ENCODE data around the gene ABHD17C. TPM values are rescaled to one million over a fixed set of nuclear protein-coding genes. Genes with fewer than 3 reads are reported as not detected.

ABHD17C gene
- total and polyA plus RNA-seq, 2 of the 8 experiments (the other 6 are each of a cell fraction or from before 2014, with no cell fraction given): 20.2 to 29.8 TPM

- no peak overlapping the region for H3K4me2 ChIP-seq (ENCODE audit: insufficient read depth in 1 of 2, low read depth in 2 of 2, low read length in 2 of 2)
- no peak overlapping the region for H3K9ac ChIP-seq (replicated peaks in 1 of 4; ENCODE audit: extremely low read depth in 1 of 4, low read depth in 3 of 4, low read length in 3 of 4)
Measured at GRCh38 chr15:80776420-80777045, 81.4 kb downstream of the ABHD17C start.

More at GRCh38 chr15:80776420-80777045, 81.4 kb downstream of the ABHD17C start:
- H2AK5ac ChIP-seq (ENCODE audit: low read depth, low read length): no peak overlapping the region
- H4K8ac ChIP-seq (ENCODE audit: extremely low read depth, insufficient read depth, low read length): no peak overlapping the region
- ChIA-PET CTCF (ENCODE audit: partially characterized antibody) (interaction anchor here (0.6 to 8.3 kb wide), 84 partner anchors 10 to 467 kb away, joined by 3 to 133 read pairs (median 4); partner anchors contain the start of gene ABHD17C), POLR2A (ENCODE audit: partially characterized antibody) (no interaction called here)
- H3K23ac ChIP-seq (ENCODE audit: insufficient read length): no peak overlapping the region
- H3K9me3 ChIP-seq (ENCODE audit: insufficient read depth in 2 of 2, low read depth in 1 of 2, low read length in 1 of 2): no peaks in the 10 kb centered on the region
- H3K14ac ChIP-seq (ENCODE audit: insufficient read length): no peak overlapping the region
- TF ChIP-seq JUND (IDR thresholded peaks at IDR 0.05; ENCODE audit: low read length) (no peak), SP2 (IDR thresholded peaks at IDR 0.05; ENCODE audit: low read length) (no peak), RAD21 (IDR thresholded peaks at IDR 0.05 in 1 of 2, conservative IDR thresholded peaks at IDR 0.05 in 1 of 2; ENCODE audit: low read depth in 2 of 2, low read length in 2 of 2) (peak; percentile 93), TEAD4 (IDR thresholded peaks at IDR 0.05; ENCODE audit: low read depth, low read length) (0 out of 2 replicates have a peak, but pooled peaks have one; percentile 29), NANOG (IDR thresholded peaks at IDR 0.05; ENCODE audit: insufficient read depth, low read depth, low read length, poor library complexity, severe bottlenecking) (no peak), CTCF (IDR thresholded peaks at IDR 0.05; ENCODE audit: control extremely low read depth in 1 of 3, insufficient read depth in 1 of 3, low read depth in 1 of 3, low read length in 3 of 3) (peak; percentile 76 to 89 (median 88))
- no peak overlapping the region for H3K27ac ChIP-seq (ENCODE audit: low read depth, low read length)
- DNase-seq (ENCODE audit: low read depth in 1 of 2, low spot score in 2 of 2): peak; percentile 36 to 83
- H3K79me2 ChIP-seq (ENCODE audit: control insufficient read depth in 1 of 2, insufficient read depth in 2 of 2, low read length in 2 of 2): no peaks in the 10 kb centered on the region
- peaks cover 0 to 5% of the 10 kb centered on the region in 2 experiments for H4K20me1 ChIP-seq (replicated peaks in 1 of 2; ENCODE audit: control insufficient read depth in 1 of 2, insufficient read depth in 2 of 2, low read length in 2 of 2)
- H2BK20ac ChIP-seq (ENCODE audit: low read length): no peak overlapping the region
- H3K4ac ChIP-seq (replicated peaks; ENCODE audit: insufficient read length, low read depth, low read length): peak overlapping the region; percentile 14
- no peak overlapping the region for H2BK15ac ChIP-seq (ENCODE audit: low read length)
- H3K36me3 ChIP-seq (ENCODE audit: control insufficient read depth in 2 of 4, insufficient read depth in 4 of 4, low read length in 3 of 4): no peaks in the 10 kb centered on the region
- H3K4me1 ChIP-seq (replicated peaks in 1 of 4; ENCODE audit: control insufficient read depth in 3 of 4, insufficient read depth in 4 of 4, low read length in 3 of 4): peaks cover 0 to 7% (median 4%) of the 10 kb centered on the region in 4 experiments; a peak in 5 of 7 replicates
- FAIRE-seq: peak; percentile 93
- H2AFZ ChIP-seq (ENCODE audit: low read length): peak overlapping the region; percentile 94; the same call in 1 of the 2 replicates
- H4K5ac ChIP-seq (ENCODE audit: insufficient read length, low read depth, low read length): no peak overlapping the region
- no peak overlapping the region for H2BK5ac ChIP-seq (ENCODE audit: low read depth, low read length)
- H3K56ac ChIP-seq (replicated peaks; ENCODE audit: insufficient read length, low read depth, low read length): no peak overlapping the region
- peaks cover 15% of the 10 kb centered on the region for H3K23me2 ChIP-seq (ENCODE audit: low read depth, low read length)
- H4K91ac ChIP-seq (replicated peaks; ENCODE audit: insufficient read length, low read length): no peak overlapping the region
- no peak overlapping the region for H3K18ac ChIP-seq (ENCODE audit: extremely low read depth, low read length)
- H3K27me3 ChIP-seq (replicated peaks in 1 of 4; ENCODE audit: control insufficient read depth in 3 of 4, extremely low read depth in 1 of 4, insufficient read depth in 3 of 4, low read length in 3 of 4): peaks cover 4 to 40% (median 33%) of the 10 kb centered on the region in 4 experiments
- no peak overlapping the region for H2BK120ac ChIP-seq (replicated peaks; ENCODE audit: low read depth, low read length)
- 27% methylated on average over 5 of the region's 5 CpGs; no CpG with 5 or more reads in 1 of the 2 experiments for WGBS, 2 experiments (ENCODE audit: extremely low coverage in 1 of 2, insufficient coverage in 1 of 2, insufficient read length in 1 of 2, insufficient replicate concordance in 2 of 2, low coverage in 1 of 2, low lambda C conversion rate in 2 of 2, missing lambda C conversion rate in 1 of 2)
- no peak overlapping the region for H3K4me3 ChIP-seq (ENCODE audit: extremely low read depth in 1 of 4, insufficient read depth in 2 of 4, low read depth in 3 of 4, low read length in 4 of 4)
- H3K79me1 ChIP-seq (ENCODE audit: low read depth, low read length): no peaks in the 10 kb centered on the region
- H2BK12ac ChIP-seq (ENCODE audit: low read depth, low read length): no peak overlapping the region

Measured in H1 (cell line).